Activated T-helper 1 cell treated with anti-CD3 and anti-CD28 coated beads, Interleukin-12 subunit alpha, Interleukin-12 subunit beta, Interleukin-2, Interleukin-4 antibody, amounts not matched to agents 30 ng/mL and 10 ng/mL and 1 ng/mL, durations not matched to agents 14 hours and 24 hours and 36 hours (primary cell): ENCODE measurements around the gene SMIM22. TPM values are rescaled to one million over a fixed set of nuclear protein-coding genes. Genes with fewer than 3 reads are reported as not detected.
"Not testable (repeated sequence)": the region's sequence is repeated elsewhere in the genome, so short reads cannot be mapped to it uniquely, and the experiment has no call there.

Source experiments
- DNase-seq: peaks from one replicate; pipeline ENCODE4 v3.0.0; 2021; ENCODE audit warnings: low spot score
- H3K27ac Mint-ChIP-seq: one replicate; pipeline ENCODE4 v1.8.0; 2021; ENCODE audit warnings: mild to moderate bottlenecking, mixed read lengths
- H3K27me3 Mint-ChIP-seq: one replicate; pipeline ENCODE4 v1.8.0; 2022; ENCODE audit warnings: mild to moderate bottlenecking, moderate library complexity, mixed read lengths; ENCODE audit not compliant: insufficient read depth
- H3K36me3 Mint-ChIP-seq: one replicate; pipeline ENCODE4 v1.8.0; 2021; ENCODE audit warnings: low read depth, mixed read lengths
- H3K4me1 Mint-ChIP-seq: one replicate; pipeline ENCODE4 v1.8.0; 2021; ENCODE audit warnings: low read depth, mixed read lengths
- H3K4me3 Mint-ChIP-seq: one replicate; pipeline ENCODE4 v1.8.0; 2021; ENCODE audit warnings: mild to moderate bottlenecking, moderate library complexity, mixed read lengths
- H3K9me3 Mint-ChIP-seq: one replicate; pipeline ENCODE4 v1.8.0; 2021; ENCODE audit warnings: mixed read lengths
- intact Hi-C: fragments of 100-400 bp; cut with micrococcal nuclease; formaldehyde crosslinking; loops from one replicate; pipeline ENCODE4 v1.15.1; 2024
- total RNA-seq: library from RNA; stranded (reverse); gene quantifications from 2 replicates; pipeline ENCODE4 v1.2.3, GENCODE V29; 2022

SMIM22 gene
- total RNA-seq, 1 donor from 2014 or later = not detected

- Mint-ChIP-seq H3K9me3 (no peaks in the 10 kb centered on the region), H3K36me3 (no peaks in the 10 kb centered on the region), H3K27me3 (no peaks in the 10 kb centered on the region), H3K4me1 (no peaks in the 10 kb centered on the region), H3K27ac (no peak overlapping the region), H3K4me3 (no peak overlapping the region)
- DNase-seq = no peak
- intact Hi-C loops = no loop called here
Measured at GRCh38 chr16:4776141-4776705, 18.9 kb upstream of the SMIM22 start.

- Mint-ChIP-seq H3K4me3 (no peak overlapping the region), H3K36me3 (no peaks in the 10 kb centered on the region), H3K27ac (no peak overlapping the region), H3K9me3 (no peaks in the 10 kb centered on the region), H3K27me3 (no peaks in the 10 kb centered on the region), H3K4me1 (no peaks in the 10 kb centered on the region)
- intact Hi-C loops = no loop called here
- DNase-seq = no peak
Measured at GRCh38 chr16:4777339-4778049, 17.7 kb upstream of the SMIM22 start.

DNA sequence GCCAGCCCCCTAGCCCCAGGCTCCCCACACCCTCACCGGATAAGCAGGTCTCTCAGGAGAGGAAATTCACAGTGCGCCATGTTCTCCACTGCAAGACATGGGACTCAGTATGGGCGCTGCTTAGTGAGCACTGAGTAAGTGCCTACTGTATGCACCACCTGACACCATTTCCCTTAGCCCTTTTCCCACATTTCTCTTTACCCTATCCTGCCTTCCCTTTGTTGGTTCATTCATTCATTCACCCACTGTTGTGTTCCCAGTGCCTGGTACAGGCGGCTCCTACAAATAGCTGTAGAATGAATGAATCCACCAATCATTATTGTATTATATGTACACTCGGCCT is 17.1 kb upstream of the SMIM22 start:
- H3K4me1 Mint-ChIP-seq = no peaks in the 10 kb centered on the region
- H3K27ac Mint-ChIP-seq = no peak overlapping the region
- DNase-seq = no peak
- H3K4me3 Mint-ChIP-seq = no peak overlapping the region
- no peaks in the 10 kb centered on the region for H3K36me3 Mint-ChIP-seq
- intact Hi-C loops = no loop called here
- H3K9me3 Mint-ChIP-seq = no peaks in the 10 kb centered on the region
- H3K27me3 Mint-ChIP-seq = no peaks in the 10 kb centered on the region

GRCh38 chr16:4780235-4780634 is 14.9 kb upstream of the SMIM22 start:
- Mint-ChIP-seq H3K4me3 (no peak overlapping the region), H3K27me3 (no peaks in the 10 kb centered on the region), H3K27ac (no peak overlapping the region), H3K4me1 (no peaks in the 10 kb centered on the region), H3K36me3 (no peaks in the 10 kb centered on the region), H3K9me3 (no peaks in the 10 kb centered on the region)
- intact Hi-C loops = no loop called here
- no peak for DNase-seq

- H3K27ac Mint-ChIP-seq = no peak overlapping the region
- no peak overlapping the region for H3K4me3 Mint-ChIP-seq
- intact Hi-C loops = no loop called here
- no peaks in the 10 kb centered on the region for H3K9me3 Mint-ChIP-seq
- H3K27me3 Mint-ChIP-seq = peaks cover 2% of the 10 kb centered on the region
- no peaks in the 10 kb centered on the region for H3K4me1 Mint-ChIP-seq
- H3K36me3 Mint-ChIP-seq = no peaks in the 10 kb centered on the region
- DNase-seq = no peak
Measured at GRCh38 chr16:4783251-4783950, 11.8 kb upstream of the SMIM22 start.

GRCh38 chr16:4783951-4784336 is 11.2 kb upstream of the SMIM22 start:
- H3K27me3 Mint-ChIP-seq = peaks cover 2% of the 10 kb centered on the region
- H3K4me1 Mint-ChIP-seq = no peaks in the 10 kb centered on the region
- H3K9me3 Mint-ChIP-seq = no peaks in the 10 kb centered on the region
- intact Hi-C loops = no loop called here
- no peak for DNase-seq
- no peaks in the 10 kb centered on the region for H3K36me3 Mint-ChIP-seq
- H3K4me3 Mint-ChIP-seq = no peak overlapping the region
- H3K27ac Mint-ChIP-seq = no peak overlapping the region

GRCh38 chr16:4784444-4784987 is 10.7 kb upstream of the SMIM22 start:
- H3K4me3 Mint-ChIP-seq, DNase-seq, H3K27ac Mint-ChIP-seq, intact Hi-C loops, H3K27me3 Mint-ChIP-seq, H3K36me3 Mint-ChIP-seq, H3K4me1 Mint-ChIP-seq, H3K9me3 Mint-ChIP-seq: not testable (repeated sequence)

- intact Hi-C loops = no loop called here
- Mint-ChIP-seq H3K4me3 (no peak overlapping the region), H3K27me3 (peaks cover 2% of the 10 kb centered on the region), H3K9me3 (no peaks in the 10 kb centered on the region), H3K4me1 (peaks cover under 1% of the 10 kb centered on the region), H3K36me3 (no peaks in the 10 kb centered on the region), H3K27ac (no peak overlapping the region)
- no peak for DNase-seq
Measured at GRCh38 chr16:4785758-4786433, 9.3 kb upstream of the SMIM22 start.

DNA sequence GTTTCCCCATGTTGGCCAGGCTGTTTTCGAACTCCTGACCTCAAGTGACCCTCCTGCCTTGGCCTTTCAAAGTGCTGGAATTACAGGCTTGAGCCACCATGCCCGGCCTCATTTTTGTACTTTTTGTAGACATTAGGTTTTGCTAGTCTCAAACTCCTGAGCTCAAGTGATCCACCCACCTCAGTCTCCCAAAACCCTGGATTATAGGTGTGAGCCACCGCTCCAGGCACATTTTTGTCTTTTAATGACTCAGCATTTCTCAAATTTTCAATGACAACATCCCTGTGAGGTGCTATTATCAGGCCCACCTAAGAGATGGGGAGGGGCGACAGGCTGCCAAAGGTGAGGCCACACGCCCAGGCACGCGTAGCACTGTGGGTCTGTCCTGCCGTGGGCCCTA is 8.1 kb upstream of the SMIM22 start:
- H3K4me1 Mint-ChIP-seq = peaks cover 6% of the 10 kb centered on the region
- H3K36me3 Mint-ChIP-seq = no peaks in the 10 kb centered on the region
- no peak overlapping the region for H3K27ac Mint-ChIP-seq
- DNase-seq = no peak
- H3K9me3 Mint-ChIP-seq = no peaks in the 10 kb centered on the region
- H3K4me3 Mint-ChIP-seq = no peak overlapping the region
- H3K27me3 Mint-ChIP-seq = peaks cover 2% of the 10 kb centered on the region
- intact Hi-C loops = no loop called here

DNA sequence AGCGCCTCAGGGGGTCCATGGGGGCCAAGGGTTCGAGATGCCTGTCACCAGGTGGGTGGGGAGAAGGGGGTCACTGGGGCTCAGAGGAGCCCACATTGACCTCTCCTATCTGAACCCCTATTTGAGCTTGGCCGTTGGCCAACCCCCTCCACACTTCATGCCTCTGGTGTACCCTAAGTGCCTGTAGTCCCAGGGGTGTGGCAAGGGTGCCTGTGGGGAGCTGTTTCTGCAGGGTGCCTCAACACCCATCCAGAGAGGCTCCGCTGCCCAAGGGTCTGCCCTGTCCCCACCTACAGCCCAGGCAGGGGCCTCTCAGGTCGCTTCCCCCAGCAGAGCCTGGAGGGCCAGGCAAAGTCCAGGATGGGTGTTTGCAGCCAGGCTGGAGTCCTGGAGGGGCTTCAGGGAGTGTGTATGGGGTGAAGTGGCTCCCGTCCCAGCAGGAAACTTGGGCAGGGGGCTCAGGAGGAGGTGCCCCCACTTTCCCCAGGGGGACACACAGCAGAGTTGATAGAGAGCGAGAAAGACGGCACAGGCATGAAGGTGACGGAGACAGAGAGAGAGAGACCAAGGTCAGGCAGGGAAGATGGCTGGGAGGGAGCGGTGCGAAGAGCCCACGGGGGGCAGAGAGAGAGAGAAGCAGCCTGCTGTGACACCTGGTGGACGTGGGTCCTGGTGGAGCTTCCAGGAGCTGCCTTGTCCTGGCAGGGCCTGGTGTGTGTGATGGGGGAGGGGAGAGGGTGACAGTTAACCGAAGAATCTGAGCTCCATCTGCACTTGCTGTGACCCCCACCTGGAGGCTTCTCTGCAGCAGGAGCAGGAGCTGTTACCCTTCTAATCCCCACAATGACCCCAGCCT is 7.3 kb upstream of the SMIM22 start, which contains the start of gene SEPTIN12:
Gene SEPTIN12, minus strand, starts transcription at position 719 of the 856 bp plus-strand sequence. Its CDS starts 700 bp downstream, at position 19.
- DNase-seq = no peak

DNA sequence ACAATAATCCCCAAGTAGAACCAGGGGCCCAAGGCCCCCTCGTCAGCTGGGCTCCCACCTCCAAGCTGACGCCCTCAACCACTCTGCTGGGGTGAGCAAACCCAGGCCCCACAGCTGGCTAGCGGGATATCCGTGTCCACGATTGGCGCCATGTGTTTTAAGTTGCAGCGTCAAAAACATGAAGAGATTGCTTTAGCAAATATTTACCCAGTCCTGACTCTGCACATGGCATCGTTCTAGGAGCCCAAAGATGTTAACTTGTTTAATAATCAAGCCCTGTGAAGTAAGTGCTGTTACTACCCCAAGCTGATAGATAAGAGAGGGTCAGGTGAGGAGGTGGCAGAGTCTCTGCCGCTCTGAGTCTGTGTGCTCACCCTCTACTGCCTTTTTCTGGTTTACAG is 6.7 kb upstream of the SMIM22 start:
- no peak for DNase-seq
- intact Hi-C loops = no loop called here
- H3K4me1 Mint-ChIP-seq = peaks cover 6% of the 10 kb centered on the region
- no peak overlapping the region for H3K4me3 Mint-ChIP-seq
- H3K27me3 Mint-ChIP-seq = peaks cover 2% of the 10 kb centered on the region
- H3K27ac Mint-ChIP-seq = no peak overlapping the region
- no peaks in the 10 kb centered on the region for H3K36me3 Mint-ChIP-seq
- H3K9me3 Mint-ChIP-seq = no peaks in the 10 kb centered on the region

More for the DNA sequence above, 7.3 kb upstream of the SMIM22 start, which contains the start of gene SEPTIN12:
- Mint-ChIP-seq H3K4me1 (peaks cover 6% of the 10 kb centered on the region), H3K9me3 (no peaks in the 10 kb centered on the region), H3K4me3 (no peak within 1 kb of the TSS), H3K36me3 (no peaks in the 10 kb centered on the region), H3K27me3 (peaks cover 2% of the 10 kb centered on the region), H3K27ac (no peak within 1 kb of the TSS)
- intact Hi-C loops = no loop called here

GRCh38 chr16:4788910-4789309 is 6.3 kb upstream of the SMIM22 start:
- no peak for DNase-seq
- Mint-ChIP-seq H3K9me3 (no peaks in the 10 kb centered on the region), H3K4me1 (peaks cover 6% of the 10 kb centered on the region), H3K36me3 (no peaks in the 10 kb centered on the region), H3K27ac (no peak overlapping the region), H3K27me3 (peaks cover 2% of the 10 kb centered on the region), H3K4me3 (no peak overlapping the region)
- intact Hi-C loops = no loop called here
